H9 (cell line): Measurements from ENCODE around the gene RERG. TPM values are rescaled to one million over a fixed set of nuclear protein-coding genes. Genes with fewer than 3 reads are reported as not detected.

ENCODE experiments used
- DNase-seq: peaks from one replicate; pipeline ENCODE4 v3.0.0-alpha.2; 2017
- H2AFZ ChIP-seq: one replicate; pipeline ENCODE4 v1.6.1; 2013; ENCODE audit warnings: mild to moderate bottlenecking, low read length, control low read depth, moderate library complexity
- H2AK5ac ChIP-seq: 2 replicates; pipeline ENCODE4 v1.6.1; 2013; ENCODE audit warnings: low read length, control low read depth, mixed read lengths; ENCODE audit not compliant: insufficient read length
- H2BK120ac ChIP-seq: one replicate; pipeline ENCODE4 v1.6.1; 2013; ENCODE audit warnings: low read depth, mild to moderate bottlenecking, low read length, control low read depth, inconsistent platforms; ENCODE audit not compliant: poor library complexity, severe bottlenecking
- H2BK12ac ChIP-seq: 2 replicates; pipeline ENCODE4 v1.6.1; 2013; ENCODE audit warnings: low read length, control low read depth, mixed read lengths, low read depth; ENCODE audit not compliant: insufficient read length
- H2BK15ac ChIP-seq: 2 replicates; pipeline ENCODE4 v1.6.1; 2013; ENCODE audit warnings: low read depth, low read length, control low read depth
- H2BK20ac ChIP-seq: one replicate; pipeline ENCODE4 v1.6.1; 2013; ENCODE audit warnings: low read depth, mild to moderate bottlenecking, low read length, control low read depth, inconsistent platforms; ENCODE audit not compliant: poor library complexity, severe bottlenecking
- H2BK5ac ChIP-seq: 2 replicates; pipeline ENCODE4 v1.6.1; 2013; ENCODE audit warnings: low read length, control low read depth, mixed read lengths; ENCODE audit not compliant: insufficient read length
- H3K14ac ChIP-seq: 2 replicates; pipeline ENCODE4 v1.6.1; 2013; ENCODE audit warnings: low read length, control low read depth; ENCODE audit not compliant: insufficient read depth
- H3K18ac ChIP-seq: 2 replicates; pipeline ENCODE4 v1.6.1; 2013; ENCODE audit warnings: low read depth, mild to moderate bottlenecking, mixed read lengths, low read length, control low read depth; ENCODE audit not compliant: insufficient read length
- H3K23ac ChIP-seq: 2 replicates; pipeline ENCODE4 v1.6.1; 2013; ENCODE audit warnings: low read length, control low read depth, mixed read lengths, low read depth; ENCODE audit not compliant: insufficient read length
- H3K23me2 ChIP-seq: 2 replicates; pipeline ENCODE4 v1.6.1; 2013; ENCODE audit warnings: low read depth, mild to moderate bottlenecking, mixed read lengths, low read length, control low read depth; ENCODE audit not compliant: insufficient read length, poor library complexity, severe bottlenecking
- H3K27ac ChIP-seq: 2 replicates; pipeline ENCODE4 v1.5.1; 2013; ENCODE audit warnings: low read length, control low read depth, mixed read lengths, low read depth; ENCODE audit not compliant: insufficient read length
- H3K27me3 ChIP-seq: 2 replicates; pipeline ENCODE4 v1.6.1; 2013; ENCODE audit warnings: low read length, control low read depth, inconsistent platforms; ENCODE audit not compliant: insufficient read depth
- H3K4ac ChIP-seq: 2 replicates; pipeline ENCODE4 v1.6.1; 2013; ENCODE audit warnings: low read depth, mild to moderate bottlenecking, control low read depth, inconsistent platforms, low read length, moderate library complexity
- H3K4me1 ChIP-seq: 2 replicates; pipeline ENCODE4 v1.6.1; 2013; ENCODE audit warnings: low read length, control low read depth, inconsistent platforms; ENCODE audit not compliant: insufficient read depth
- H3K4me2 ChIP-seq: 2 replicates; pipeline ENCODE4 v1.6.1; 2013; ENCODE audit warnings: low read length, control low read depth, mixed read lengths; ENCODE audit not compliant: insufficient read length, insufficient read depth
- H3K56ac ChIP-seq: 2 replicates; pipeline ENCODE4 v1.6.1; 2013; ENCODE audit warnings: low read depth, mild to moderate bottlenecking, mixed read lengths, low read length, control low read depth; ENCODE audit not compliant: insufficient read length
- H3K79me1 ChIP-seq: 2 replicates; pipeline ENCODE4 v1.6.1; 2013; ENCODE audit warnings: low read depth, mild to moderate bottlenecking, moderate library complexity, low read length, control low read depth, inconsistent platforms; ENCODE audit not compliant: insufficient read depth, poor library complexity, severe bottlenecking
- H3K79me2 ChIP-seq: 2 replicates; pipeline ENCODE4 v1.6.1; 2013; ENCODE audit warnings: low read length, control low read depth, inconsistent platforms; ENCODE audit not compliant: insufficient read depth
- H3K9ac ChIP-seq: 2 replicates; pipeline ENCODE4 v1.6.1; 2013; ENCODE audit warnings: low read length, control low read depth, mixed read lengths; ENCODE audit not compliant: insufficient read length; ENCODE audit errors: extremely low read depth
- H3K9me3 ChIP-seq: one replicate; pipeline ENCODE4 v1.6.1; 2013; ENCODE audit warnings: low read depth, low read length, inconsistent platforms; ENCODE audit not compliant: control insufficient read depth
- H3T11ph ChIP-seq: one replicate; pipeline ENCODE4 v1.6.1; 2013; ENCODE audit warnings: mild to moderate bottlenecking, low read length, control low read depth, inconsistent platforms
- H4K20me1 ChIP-seq: one replicate; pipeline ENCODE4 v1.6.1; 2013; ENCODE audit not compliant: control insufficient read depth, insufficient read length, insufficient read depth
- H4K5ac ChIP-seq: 2 replicates; pipeline ENCODE4 v1.6.1; 2013; ENCODE audit warnings: low read depth, mild to moderate bottlenecking, mixed read lengths, low read length, control low read depth; ENCODE audit not compliant: insufficient read length
- H4K8ac ChIP-seq: replicated peaks from 2 replicates; pipeline ENCODE4 v1.6.1; 2013; ENCODE audit warnings: low read length, control low read depth, mixed read lengths, low read depth; ENCODE audit not compliant: insufficient read length
- H4K91ac ChIP-seq: 2 replicates; pipeline ENCODE4 v1.6.1; 2013; ENCODE audit warnings: low read depth, mild to moderate bottlenecking, moderate library complexity, mixed read lengths, low read length, control low read depth; ENCODE audit not compliant: insufficient read length
- H3K27ac Mint-ChIP-seq, 3 experiments: 2 replicates in 2 of 3; 3 replicates in 1 of 3; pipeline ENCODE4 v1.8.0; 2020 to 2021; ENCODE audit warnings: mixed read lengths in 3 of 3, mild to moderate bottlenecking in 1 of 3, moderate library complexity in 1 of 3
- H3K27me3 Mint-ChIP-seq: 2 replicates; pipeline ENCODE4 v1.8.0; 2021; ENCODE audit warnings: low read depth, mild to moderate bottlenecking, moderate library complexity, mixed read lengths
- H3K36me3 Mint-ChIP-seq, 3 experiments: 2 replicates in 2 of 3; 3 replicates in 1 of 3; pipeline ENCODE4 v1.8.0; 2020 to 2021; ENCODE audit warnings: low read depth in 3 of 3, mixed read lengths in 3 of 3; ENCODE audit not compliant: insufficient read depth in 1 of 3
- H3K4me1 Mint-ChIP-seq, 2 experiments: 2 replicates each; pipeline ENCODE4 v1.8.0; 2020; ENCODE audit warnings: mixed read lengths in 2 of 2
- H3K4me3 Mint-ChIP-seq, 2 experiments: 2 replicates in 1 of 2; 3 replicates in 1 of 2; pipeline ENCODE4 v1.8.0; 2020 to 2021; ENCODE audit warnings: mild to moderate bottlenecking in 2 of 2, mixed read lengths in 2 of 2, moderate library complexity in 1 of 2
- H3K9me3 Mint-ChIP-seq, 2 experiments: 2 replicates in 1 of 2; 3 replicates in 1 of 2; pipeline ENCODE4 v1.8.0; 2020; ENCODE audit warnings: mild to moderate bottlenecking in 2 of 2, mixed read lengths in 2 of 2, moderate library complexity in 1 of 2
- whole genome bisulfite sequencing: extraction: QIAGEN DNeasy Blood & Tissue Kit; methylation state at CpG from one replicate; pipeline ENCODE4 v1.1.7; 2013; ENCODE audit warnings: missing lambda C conversion rate, low lambda C conversion rate, mixed read lengths; ENCODE audit not compliant: insufficient read length; ENCODE audit errors: extremely low coverage; 5-methylcytosine and 5-hydroxymethylcytosine counted together
- total RNA-seq: library from RNA; stranded (reverse); gene quantifications from 2 replicates; pipeline ENCODE4 v1.2.1, GENCODE V29; 2021
- TF ChIP-seq, protein P1 (sequence below): fragments of 200-600 bp; sonication (generic); conservative IDR thresholded peaks from 3 replicates; pipeline ENCODE4 v1.8.0; 2021; ENCODE audit warnings: antibody characterized with exemption, mild to moderate bottlenecking

The RERG gene
- total RNA-seq, 1 experiment from 2014 or later: not detected

DNA sequence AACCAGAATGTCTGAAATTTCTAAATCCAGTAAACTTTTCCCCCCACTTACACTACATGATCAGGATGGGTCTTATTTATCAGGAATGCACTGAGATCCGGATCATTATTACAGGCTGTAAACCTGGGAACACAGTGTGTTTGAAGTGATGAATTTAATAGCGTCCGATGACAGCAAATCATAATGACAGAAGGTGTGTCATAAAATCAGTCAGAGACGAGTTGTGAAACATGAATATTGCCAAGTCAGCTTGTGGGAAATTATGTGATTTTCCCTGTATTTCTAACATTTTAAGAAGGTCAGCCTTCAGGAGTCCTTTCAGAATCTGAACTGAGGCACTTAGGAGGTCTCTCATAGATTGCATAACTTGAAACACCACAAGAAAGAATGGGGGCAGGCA, 36.7 kb downstream of the RERG start:
- no peaks in the 10 kb centered on the region for H3K9me3 ChIP-seq
- DNase-seq: no peak
- no peak overlapping the region for H3K27ac Mint-ChIP-seq

More for the DNA sequence above, 36.7 kb downstream of the RERG start:
- H3K4me1 ChIP-seq: no peaks in the 10 kb centered on the region
- H3K14ac ChIP-seq: no peak overlapping the region
- H3K18ac ChIP-seq: no peak overlapping the region
- no peaks in the 10 kb centered on the region; the same call in 1 of the 2 replicates for H3K27me3 Mint-ChIP-seq
- no peak overlapping the region for H3K23ac ChIP-seq
- no peaks in the 10 kb centered on the region for H3K27me3 ChIP-seq
- H3K9ac ChIP-seq: no peak overlapping the region
- no peaks in the 10 kb centered on the region for H3K36me3 Mint-ChIP-seq
- no peaks in the 10 kb centered on the region for H3K23me2 ChIP-seq
- H4K20me1 ChIP-seq: no peaks in the 10 kb centered on the region
- no peak overlapping the region for H4K5ac ChIP-seq
- H2BK20ac ChIP-seq: no peak overlapping the region
- no peak overlapping the region for H3K4ac ChIP-seq
- H3K4me1 Mint-ChIP-seq: no peaks in the 10 kb centered on the region; a peak in 1 of 4 replicates
- H3T11ph ChIP-seq: no peak overlapping the region
- no CpG with 5 or more reads among the region's 4 CpGs for WGBS
- H3K9me3 Mint-ChIP-seq: no peaks in the 10 kb centered on the region
- H3K4me3 Mint-ChIP-seq: no peak overlapping the region
- H3K56ac ChIP-seq: no peak overlapping the region
- no peak overlapping the region for H2BK15ac ChIP-seq
- no peak overlapping the region for H2BK5ac ChIP-seq
- no peak overlapping the region for H2AK5ac ChIP-seq
- H2BK12ac ChIP-seq: no peak overlapping the region
- H3K79me1 ChIP-seq: no peaks in the 10 kb centered on the region
- H3K79me2 ChIP-seq: no peaks in the 10 kb centered on the region
- H2AFZ ChIP-seq: no peak overlapping the region
- H2BK120ac ChIP-seq: no peak overlapping the region
- no peak overlapping the region for H4K8ac ChIP-seq
- no peak overlapping the region for H3K27ac ChIP-seq
- H3K4me2 ChIP-seq: no peak overlapping the region
- no peak overlapping the region for H4K91ac ChIP-seq
- TF ChIP-seq, protein P1, sequence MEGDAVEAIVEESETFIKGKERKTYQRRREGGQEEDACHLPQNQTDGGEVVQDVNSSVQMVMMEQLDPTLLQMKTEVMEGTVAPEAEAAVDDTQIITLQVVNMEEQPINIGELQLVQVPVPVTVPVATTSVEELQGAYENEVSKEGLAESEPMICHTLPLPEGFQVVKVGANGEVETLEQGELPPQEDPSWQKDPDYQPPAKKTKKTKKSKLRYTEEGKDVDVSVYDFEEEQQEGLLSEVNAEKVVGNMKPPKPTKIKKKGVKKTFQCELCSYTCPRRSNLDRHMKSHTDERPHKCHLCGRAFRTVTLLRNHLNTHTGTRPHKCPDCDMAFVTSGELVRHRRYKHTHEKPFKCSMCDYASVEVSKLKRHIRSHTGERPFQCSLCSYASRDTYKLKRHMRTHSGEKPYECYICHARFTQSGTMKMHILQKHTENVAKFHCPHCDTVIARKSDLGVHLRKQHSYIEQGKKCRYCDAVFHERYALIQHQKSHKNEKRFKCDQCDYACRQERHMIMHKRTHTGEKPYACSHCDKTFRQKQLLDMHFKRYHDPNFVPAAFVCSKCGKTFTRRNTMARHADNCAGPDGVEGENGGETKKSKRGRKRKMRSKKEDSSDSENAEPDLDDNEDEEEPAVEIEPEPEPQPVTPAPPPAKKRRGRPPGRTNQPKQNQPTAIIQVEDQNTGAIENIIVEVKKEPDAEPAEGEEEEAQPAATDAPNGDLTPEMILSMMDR: no peak
